ENCODE results near the gene EXOC6B.

Gene EXOC6B

DNA sequence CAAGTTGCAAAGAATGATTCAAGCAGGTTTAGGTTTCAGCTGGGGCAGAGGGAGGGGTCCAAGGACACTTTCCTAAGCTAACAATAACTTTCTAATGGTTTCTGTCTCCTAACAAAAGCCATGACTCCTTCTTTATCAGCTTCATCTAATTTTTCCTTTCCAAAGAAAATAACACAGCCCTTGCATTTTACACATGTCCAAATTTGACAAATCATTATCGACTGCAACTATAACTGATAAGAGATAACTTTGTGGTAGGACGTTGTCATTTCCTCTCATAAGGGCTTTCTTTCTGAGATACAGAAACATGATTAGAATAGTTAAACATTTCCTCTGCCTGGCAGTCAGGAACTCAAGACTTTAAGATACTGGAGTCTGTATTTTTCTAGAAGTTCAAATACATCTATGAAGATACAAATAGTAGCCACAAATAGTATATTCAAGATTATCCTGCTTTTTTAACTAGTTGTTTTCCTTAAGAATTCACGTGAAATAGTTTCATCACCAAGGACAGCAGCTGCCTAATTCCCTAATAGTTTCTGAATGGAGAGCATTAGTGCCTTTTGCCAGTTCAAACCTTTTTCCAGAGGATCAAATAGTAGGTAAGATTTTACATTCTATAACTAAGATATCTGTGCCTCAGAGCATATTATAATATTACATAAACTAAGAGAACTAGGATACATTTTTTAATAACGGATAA, 263.2 kb downstream of the EXOC6B start:
- no peak for TF ChIP-seq EP300 (IDR thresholded peaks at IDR 0.05; ENCODE audit: borderline replicate concordance)
- TF ChIP-seq, protein P1, sequence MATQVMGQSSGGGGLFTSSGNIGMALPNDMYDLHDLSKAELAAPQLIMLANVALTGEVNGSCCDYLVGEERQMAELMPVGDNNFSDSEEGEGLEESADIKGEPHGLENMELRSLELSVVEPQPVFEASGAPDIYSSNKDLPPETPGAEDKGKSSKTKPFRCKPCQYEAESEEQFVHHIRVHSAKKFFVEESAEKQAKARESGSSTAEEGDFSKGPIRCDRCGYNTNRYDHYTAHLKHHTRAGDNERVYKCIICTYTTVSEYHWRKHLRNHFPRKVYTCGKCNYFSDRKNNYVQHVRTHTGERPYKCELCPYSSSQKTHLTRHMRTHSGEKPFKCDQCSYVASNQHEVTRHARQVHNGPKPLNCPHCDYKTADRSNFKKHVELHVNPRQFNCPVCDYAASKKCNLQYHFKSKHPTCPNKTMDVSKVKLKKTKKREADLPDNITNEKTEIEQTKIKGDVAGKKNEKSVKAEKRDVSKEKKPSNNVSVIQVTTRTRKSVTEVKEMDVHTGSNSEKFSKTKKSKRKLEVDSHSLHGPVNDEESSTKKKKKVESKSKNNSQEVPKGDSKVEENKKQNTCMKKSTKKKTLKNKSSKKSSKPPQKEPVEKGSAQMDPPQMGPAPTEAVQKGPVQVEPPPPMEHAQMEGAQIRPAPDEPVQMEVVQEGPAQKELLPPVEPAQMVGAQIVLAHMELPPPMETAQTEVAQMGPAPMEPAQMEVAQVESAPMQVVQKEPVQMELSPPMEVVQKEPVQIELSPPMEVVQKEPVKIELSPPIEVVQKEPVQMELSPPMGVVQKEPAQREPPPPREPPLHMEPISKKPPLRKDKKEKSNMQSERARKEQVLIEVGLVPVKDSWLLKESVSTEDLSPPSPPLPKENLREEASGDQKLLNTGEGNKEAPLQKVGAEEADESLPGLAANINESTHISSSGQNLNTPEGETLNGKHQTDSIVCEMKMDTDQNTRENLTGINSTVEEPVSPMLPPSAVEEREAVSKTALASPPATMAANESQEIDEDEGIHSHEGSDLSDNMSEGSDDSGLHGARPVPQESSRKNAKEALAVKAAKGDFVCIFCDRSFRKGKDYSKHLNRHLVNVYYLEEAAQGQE (IDR thresholded peaks at IDR 0.05; ENCODE audit: low read depth), result peak; percentile 84

- no peak for TF ChIP-seq RAD21 (IDR thresholded peaks at IDR 0.05; ENCODE audit: low read depth)
- TF ChIP-seq EGR1 (IDR thresholded peaks at IDR 0.05), result no peak
Measured at GRCh38 chr2:72561621-72562318, 264.1 kb downstream of the EXOC6B start.

- TF ChIP-seq TCF12 (IDR thresholded peaks at IDR 0.05; ENCODE audit: low read depth) (no peak), ZBTB7A (IDR thresholded peaks at IDR 0.05; ENCODE audit: low read depth) (no peak), CREB1 (IDR thresholded peaks at IDR 0.05; ENCODE audit: low read depth) (no peak), EGR1 (IDR thresholded peaks at IDR 0.05) (no peak), FOXM1 (IDR thresholded peaks at IDR 0.05; ENCODE audit: borderline replicate concordance, low read depth) (no peak), YY1 (IDR thresholded peaks at IDR 0.05; ENCODE audit: low read depth) (no peak), MAX (IDR thresholded peaks at IDR 0.05) (no peak), TAF1 (IDR thresholded peaks at IDR 0.05; ENCODE audit: low read depth) (no peak), NFIC (IDR thresholded peaks at IDR 0.05) (no peak), EP300 (IDR thresholded peaks at IDR 0.05; ENCODE audit: borderline replicate concordance) (no peak)
- TF ChIP-seq, protein P1 (IDR thresholded peaks at IDR 0.05; ENCODE audit: low read depth), result no peak
- TF ChIP-seq, protein P2, sequence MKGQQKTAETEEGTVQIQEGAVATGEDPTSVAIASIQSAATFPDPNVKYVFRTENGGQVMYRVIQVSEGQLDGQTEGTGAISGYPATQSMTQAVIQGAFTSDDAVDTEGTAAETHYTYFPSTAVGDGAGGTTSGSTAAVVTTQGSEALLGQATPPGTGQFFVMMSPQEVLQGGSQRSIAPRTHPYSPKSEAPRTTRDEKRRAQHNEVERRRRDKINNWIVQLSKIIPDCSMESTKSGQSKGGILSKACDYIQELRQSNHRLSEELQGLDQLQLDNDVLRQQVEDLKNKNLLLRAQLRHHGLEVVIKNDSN (IDR thresholded peaks at IDR 0.05), result no peak
Measured at GRCh38 chr2:72555943-72556342, 269.9 kb downstream of the EXOC6B start.

- no peak for TF ChIP-seq CEBPB (IDR thresholded peaks at IDR 0.05)
- TF ChIP-seq EGR1 (IDR thresholded peaks at IDR 0.05), result no peak
- TF ChIP-seq, protein P2 (IDR thresholded peaks at IDR 0.05), result no peak
- TF ChIP-seq RAD21 (IDR thresholded peaks at IDR 0.05; ENCODE audit: low read depth), result no peak
- no peak for TF ChIP-seq ZBTB7A (IDR thresholded peaks at IDR 0.05; ENCODE audit: low read depth)
- no peak for TF ChIP-seq NFIC (IDR thresholded peaks at IDR 0.05)
- TF ChIP-seq TCF12 (IDR thresholded peaks at IDR 0.05; ENCODE audit: low read depth), result no peak
- TF ChIP-seq, protein P1 (IDR thresholded peaks at IDR 0.05; ENCODE audit: low read depth), result no peak
- TF ChIP-seq FOXM1 (IDR thresholded peaks at IDR 0.05; ENCODE audit: borderline replicate concordance, low read depth), result no peak
- no peak for TF ChIP-seq EP300 (IDR thresholded peaks at IDR 0.05; ENCODE audit: borderline replicate concordance)
- TF ChIP-seq TEAD4 (IDR thresholded peaks at IDR 0.05), result no peak
- no peak for TF ChIP-seq CREB1 (IDR thresholded peaks at IDR 0.05; ENCODE audit: low read depth)
- TF ChIP-seq YY1 (IDR thresholded peaks at IDR 0.05; ENCODE audit: low read depth), result no peak
Measured at GRCh38 chr2:72554381-72554780, 271.5 kb downstream of the EXOC6B start.
